ENCODE results near the gene GRAP.
"Not testable (repeated sequence)": the region's sequence is repeated elsewhere in the genome, so short reads cannot be mapped to it uniquely, and the experiment has no call there.

The GRAP gene

DNA sequence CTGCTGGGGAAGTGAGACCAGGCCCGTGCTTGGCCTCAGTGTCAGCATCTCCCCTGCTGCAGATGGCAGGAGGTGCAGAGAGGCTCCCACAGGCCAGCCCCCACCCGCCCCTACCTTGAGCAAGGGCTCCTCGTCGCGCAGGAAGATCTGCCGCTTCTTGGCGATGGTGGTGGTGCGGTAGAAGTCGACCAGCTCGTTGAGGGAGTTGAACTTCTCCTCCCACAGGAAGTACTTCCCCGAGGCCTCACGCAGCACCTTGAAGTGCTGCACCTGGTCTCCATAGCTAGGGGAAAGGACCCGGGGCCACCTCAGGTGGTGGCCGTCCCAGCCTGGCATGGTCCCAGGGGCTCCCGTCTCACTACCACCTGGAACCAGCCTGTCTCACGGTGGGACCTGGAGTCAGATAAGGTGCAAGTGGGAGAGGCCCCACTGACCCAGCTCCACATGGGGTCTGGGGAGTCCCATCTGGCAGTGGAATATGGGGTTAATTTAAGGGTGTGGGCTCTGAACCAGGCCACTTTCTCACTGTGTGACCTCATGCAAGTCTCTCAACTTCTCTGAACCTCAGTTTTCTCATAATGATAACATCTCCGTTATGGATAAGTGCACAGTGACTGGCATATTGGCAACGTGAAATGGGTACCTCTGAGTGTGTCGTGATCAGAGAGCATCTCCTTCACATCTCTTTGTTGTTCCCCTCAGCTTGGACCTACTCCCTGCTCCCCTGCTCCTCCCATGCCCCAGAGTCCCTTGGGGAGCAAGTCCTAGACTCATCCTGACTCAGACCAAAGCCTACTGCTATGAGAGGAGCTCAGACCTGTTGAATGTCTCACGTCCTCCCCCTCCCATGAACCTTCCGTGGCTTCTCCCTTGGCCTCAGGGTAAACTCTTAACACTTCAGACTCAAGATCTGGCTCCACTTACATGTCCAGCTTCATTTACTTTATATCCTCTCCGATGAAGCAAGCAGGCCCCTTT, 22.4 kb downstream of the GRAP start:
- peak in 1 of 2 donors; percentile 78 for DNase-seq (ENCODE audit: low read depth in 2 of 2)
- H3K4me3 ChIP-seq (replicated peaks in 1 of 2; ENCODE audit: low read depth in 2 of 2, low read length in 2 of 2), result no peak overlapping the region
- TF ChIP-seq, protein P1, sequence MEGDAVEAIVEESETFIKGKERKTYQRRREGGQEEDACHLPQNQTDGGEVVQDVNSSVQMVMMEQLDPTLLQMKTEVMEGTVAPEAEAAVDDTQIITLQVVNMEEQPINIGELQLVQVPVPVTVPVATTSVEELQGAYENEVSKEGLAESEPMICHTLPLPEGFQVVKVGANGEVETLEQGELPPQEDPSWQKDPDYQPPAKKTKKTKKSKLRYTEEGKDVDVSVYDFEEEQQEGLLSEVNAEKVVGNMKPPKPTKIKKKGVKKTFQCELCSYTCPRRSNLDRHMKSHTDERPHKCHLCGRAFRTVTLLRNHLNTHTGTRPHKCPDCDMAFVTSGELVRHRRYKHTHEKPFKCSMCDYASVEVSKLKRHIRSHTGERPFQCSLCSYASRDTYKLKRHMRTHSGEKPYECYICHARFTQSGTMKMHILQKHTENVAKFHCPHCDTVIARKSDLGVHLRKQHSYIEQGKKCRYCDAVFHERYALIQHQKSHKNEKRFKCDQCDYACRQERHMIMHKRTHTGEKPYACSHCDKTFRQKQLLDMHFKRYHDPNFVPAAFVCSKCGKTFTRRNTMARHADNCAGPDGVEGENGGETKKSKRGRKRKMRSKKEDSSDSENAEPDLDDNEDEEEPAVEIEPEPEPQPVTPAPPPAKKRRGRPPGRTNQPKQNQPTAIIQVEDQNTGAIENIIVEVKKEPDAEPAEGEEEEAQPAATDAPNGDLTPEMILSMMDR (IDR thresholded peaks at IDR 0.05; ENCODE audit: low read depth, low read length), result no peak

DNA sequence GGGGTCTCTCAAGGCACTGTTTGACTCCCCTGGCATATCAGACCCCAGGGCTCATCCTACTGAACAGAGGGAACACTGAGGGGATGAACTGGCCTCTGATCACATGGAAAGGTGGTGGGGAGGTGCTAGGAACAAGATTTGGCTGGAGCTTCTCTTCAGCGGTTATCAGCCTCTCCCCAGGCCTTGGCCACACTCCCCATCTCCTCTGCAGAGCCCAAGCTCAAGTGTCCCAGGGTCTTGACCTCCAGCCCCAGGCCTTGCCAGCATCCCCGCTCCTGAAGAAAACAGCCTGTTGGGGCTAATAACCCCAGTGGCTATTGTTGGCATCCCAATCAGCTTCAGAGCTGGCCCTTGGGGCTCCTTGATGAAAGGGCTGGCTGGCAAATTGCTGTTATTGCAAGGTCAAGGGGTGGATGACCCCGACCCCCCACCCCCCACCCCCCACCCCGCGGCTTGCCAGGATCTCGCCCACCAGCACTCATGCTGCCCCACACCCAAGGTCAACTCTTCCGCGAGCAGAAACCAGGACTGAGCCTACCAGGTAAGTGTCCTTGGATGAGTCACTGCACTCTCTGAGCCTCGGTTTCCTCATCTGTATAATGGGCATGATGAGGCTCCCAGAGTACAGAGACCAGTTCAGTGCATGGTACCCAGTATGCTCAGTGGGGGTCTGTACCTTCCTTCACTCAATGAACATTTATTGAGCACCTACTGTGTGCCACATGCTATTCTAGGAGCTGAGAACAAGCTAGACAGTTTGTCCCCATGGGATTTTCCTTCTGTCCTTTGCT, 23.4 kb downstream of the GRAP start:
- DNase-seq (ENCODE audit: low read depth in 2 of 2), result no peak
- TF ChIP-seq, protein P1 (IDR thresholded peaks at IDR 0.05; ENCODE audit: low read depth, low read length), result no peak
- H3K4me3 ChIP-seq (replicated peaks in 1 of 2; ENCODE audit: low read depth in 2 of 2, low read length in 2 of 2), result no peak overlapping the region

DNA sequence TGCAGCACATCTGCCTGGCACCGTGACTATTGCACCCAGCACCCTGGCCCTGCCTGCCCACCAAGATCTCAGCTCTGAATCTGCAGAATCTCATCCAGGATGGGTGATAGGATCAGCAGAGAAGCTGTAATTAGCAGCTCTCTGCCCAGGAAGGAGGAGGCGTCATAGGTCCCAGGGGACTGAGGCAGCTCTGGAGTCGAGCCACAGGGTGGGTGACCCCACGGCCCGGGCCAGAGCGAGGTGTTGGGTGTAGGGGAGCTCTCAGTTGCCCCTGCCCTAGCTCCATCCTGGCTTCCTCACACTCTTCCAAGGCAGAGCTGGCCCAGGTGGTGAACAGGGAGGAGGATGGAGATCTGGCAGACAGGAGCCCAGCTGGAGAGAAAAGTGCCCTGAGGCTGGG, 24.0 kb downstream of the GRAP start:
- no peak overlapping the region for H3K4me3 ChIP-seq (replicated peaks in 1 of 2; ENCODE audit: low read depth in 2 of 2, low read length in 2 of 2)
- no peak for DNase-seq (ENCODE audit: low read depth in 2 of 2)
- TF ChIP-seq, protein P1 (IDR thresholded peaks at IDR 0.05; ENCODE audit: low read depth, low read length), result no peak

DNA sequence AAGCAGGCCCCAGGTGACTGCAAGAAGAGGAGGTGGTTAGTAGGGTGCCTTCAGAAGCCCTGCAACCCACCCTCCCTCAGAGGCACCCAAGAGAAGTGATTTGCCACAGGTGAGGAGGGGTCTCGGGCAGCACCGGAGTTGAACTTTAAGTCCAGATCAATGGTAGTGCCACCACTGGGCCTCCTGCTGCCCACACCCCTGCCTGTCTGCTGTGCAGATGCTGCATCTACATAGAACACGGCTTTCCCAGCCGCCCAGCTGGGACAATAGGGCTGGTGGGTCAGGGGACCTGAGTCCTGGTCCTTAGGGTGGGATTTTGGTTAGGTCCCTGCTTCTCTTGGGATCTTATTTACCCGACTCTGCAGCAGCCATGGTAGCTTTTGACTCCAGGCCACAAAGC, 24.6 kb downstream of the GRAP start:
- DNase-seq (ENCODE audit: low read depth in 2 of 2), result no peak
- TF ChIP-seq, protein P1 (IDR thresholded peaks at IDR 0.05; ENCODE audit: low read depth, low read length), result no peak
- no peak overlapping the region for H3K4me3 ChIP-seq (replicated peaks in 1 of 2; ENCODE audit: low read depth in 2 of 2, low read length in 2 of 2)

DNA sequence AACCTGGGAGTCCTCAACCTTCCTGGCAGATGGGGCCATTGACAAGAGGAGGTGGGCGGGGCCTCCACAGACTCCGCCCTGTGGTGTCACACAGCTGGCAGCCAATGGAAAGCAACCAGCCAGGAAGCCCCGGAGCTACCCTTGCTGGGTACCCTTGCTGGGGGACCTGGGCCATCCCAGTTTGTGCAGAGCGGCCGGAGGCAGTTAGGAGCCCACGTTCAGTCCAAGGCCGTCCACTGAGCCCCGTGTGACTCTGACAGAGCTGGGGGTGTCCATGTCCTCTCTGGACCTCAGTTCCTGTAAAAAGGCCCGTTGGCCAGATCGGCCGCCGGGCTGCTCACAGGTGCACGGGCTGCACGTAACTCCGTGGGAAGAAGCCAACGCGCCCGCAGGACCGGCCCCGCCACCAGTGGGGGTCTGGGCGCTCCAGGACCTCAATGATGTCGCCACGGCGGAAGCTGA, 25.1 kb downstream of the GRAP start:
- TF ChIP-seq, protein P1 (IDR thresholded peaks at IDR 0.05; ENCODE audit: low read depth, low read length), result no peak
- no peak for DNase-seq (ENCODE audit: low read depth in 2 of 2)
- H3K4me3 ChIP-seq (replicated peaks in 1 of 2; ENCODE audit: low read depth in 2 of 2, low read length in 2 of 2), result no peak overlapping the region

DNA sequence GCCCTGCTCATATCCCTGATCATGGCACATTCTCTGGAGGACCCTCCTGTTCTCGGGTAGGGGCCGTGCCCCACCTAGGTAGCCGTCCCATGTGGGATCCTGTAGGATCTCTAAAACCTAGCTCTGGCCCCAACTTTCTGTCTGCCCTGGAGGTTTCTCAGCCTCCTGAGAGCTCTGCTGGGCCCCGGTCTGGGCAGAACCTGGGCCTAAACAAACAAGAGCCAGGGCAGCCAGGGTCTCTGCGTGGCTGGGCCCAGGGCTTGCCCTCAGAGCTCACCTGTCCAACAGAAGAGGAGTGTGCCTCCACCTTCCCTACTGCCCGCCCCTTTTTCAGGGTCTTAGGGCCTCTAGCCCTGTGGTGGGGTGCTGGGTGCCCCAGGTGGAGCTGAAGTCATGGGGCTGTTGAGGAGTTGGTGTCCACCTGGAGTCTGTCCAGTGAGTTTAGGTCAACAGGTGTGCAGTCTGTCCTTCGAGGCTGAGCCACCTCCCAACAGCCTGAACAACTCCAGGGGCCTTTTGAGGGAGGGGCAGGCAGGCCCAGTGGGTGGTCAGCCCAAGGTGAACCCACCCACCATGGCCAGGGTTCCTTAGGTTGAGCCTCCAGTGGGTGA, 25.6 kb downstream of the GRAP start:
- not testable (repeated sequence) for H3K4me3 ChIP-seq (replicated peaks in 1 of 2; ENCODE audit: low read depth in 2 of 2, low read length in 2 of 2); DNase-seq (ENCODE audit: low read depth in 2 of 2)
